Right cardiac atrium (tissue), 5 donors: ENCODE data around the gene HRC. TPM values are rescaled to one million over a fixed set of nuclear protein-coding genes. Genes with fewer than 3 reads are reported as not detected.
A peak's percentile ranks its signal among the peaks of the same experiment; 100 is the strongest.

Experiments used
- ATAC-seq, 2 donors: fragments of 200-7000 bp; cut with Tn5 transposase; one replicate each; pipeline versions ENCODE4 v1.8.0 to v1.9.1; 2020; ENCODE audit warnings: moderate library complexity in 2 of 2, mild to moderate bottlenecking in 1 of 2
- DNase-seq, 3 donors: peaks; one replicate each; pipeline ENCODE4 v3.0.0-alpha.2; 2020
- H3K27ac ChIP-seq: one replicate; pipeline ENCODE4 v1.5.1; 2013; ENCODE audit warnings: mild to moderate bottlenecking, low read length, control low read depth, moderate library complexity
- H3K27me3 ChIP-seq: one replicate; pipeline ENCODE4 v1.6.1; 2013; ENCODE audit not compliant: control insufficient read depth, insufficient read depth
- H3K4me1 ChIP-seq: one replicate; pipeline ENCODE4 v1.6.1; 2013; ENCODE audit warnings: low read length; ENCODE audit not compliant: control insufficient read depth, insufficient read depth
- H3K4me3 ChIP-seq: one replicate; pipeline ENCODE4 v1.5.1; 2013; ENCODE audit warnings: low read length, control low read depth
- H3K9me3 ChIP-seq: one replicate; pipeline ENCODE4 v1.6.1; 2013; ENCODE audit warnings: low read length; ENCODE audit not compliant: control insufficient read depth
- WGBS: extraction: QIAGEN DNeasy Blood & Tissue Kit; methylation state at CpG from one replicate; pipeline ENCODE4 v1.1.7; 2013; 5-methylcytosine and 5-hydroxymethylcytosine counted together
- intact Hi-C, 4 donors: fragments of 100-400 bp; cut with DNase I; formaldehyde crosslinking; loops; one replicate each; pipeline versions ENCODE4 v1.11.0 to v1.14.0; 2022 to 2023
- long read RNA-seq, 4 donors: library from polyadenylated mRNA; unstranded; transcript quantifications; one replicate each; pipeline ENCODE4 v2.0.0, GENCODE V29; 2020 to 2021
- polyA plus RNA-seq: library from polyadenylated mRNA; stranded (reverse); fragments of 200-250 nt; gene quantifications from one replicate; pipeline ENCODE4 v1.2.3, GENCODE V29; 2013
- total RNA-seq, 4 donors: library from RNA; stranded (reverse); fragmentation: NEBNext Ultra II Directional; extraction: Animal tissue kit (Norgen Biotek cat#: 25700); gene quantifications; one replicate each; pipeline ENCODE4 v1.2.1, GENCODE V29; 2021
- donor health status: healthy with polysubstance abuse.
- donor health status: DM: no; HTN: yes; CAD: no.
- donor health status: DM: no; HTN: no; CAD: no.
- donor health status: DM: no; HTN: yes; CAD: no; lungs with severe emphysema.
- donor health status: DM: yes; HTN: yes; CAD: no.

HRC gene, protein sequence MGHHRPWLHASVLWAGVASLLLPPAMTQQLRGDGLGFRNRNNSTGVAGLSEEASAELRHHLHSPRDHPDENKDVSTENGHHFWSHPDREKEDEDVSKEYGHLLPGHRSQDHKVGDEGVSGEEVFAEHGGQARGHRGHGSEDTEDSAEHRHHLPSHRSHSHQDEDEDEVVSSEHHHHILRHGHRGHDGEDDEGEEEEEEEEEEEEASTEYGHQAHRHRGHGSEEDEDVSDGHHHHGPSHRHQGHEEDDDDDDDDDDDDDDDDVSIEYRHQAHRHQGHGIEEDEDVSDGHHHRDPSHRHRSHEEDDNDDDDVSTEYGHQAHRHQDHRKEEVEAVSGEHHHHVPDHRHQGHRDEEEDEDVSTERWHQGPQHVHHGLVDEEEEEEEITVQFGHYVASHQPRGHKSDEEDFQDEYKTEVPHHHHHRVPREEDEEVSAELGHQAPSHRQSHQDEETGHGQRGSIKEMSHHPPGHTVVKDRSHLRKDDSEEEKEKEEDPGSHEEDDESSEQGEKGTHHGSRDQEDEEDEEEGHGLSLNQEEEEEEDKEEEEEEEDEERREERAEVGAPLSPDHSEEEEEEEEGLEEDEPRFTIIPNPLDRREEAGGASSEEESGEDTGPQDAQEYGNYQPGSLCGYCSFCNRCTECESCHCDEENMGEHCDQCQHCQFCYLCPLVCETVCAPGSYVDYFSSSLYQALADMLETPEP
- total RNA-seq (100 to 1,000 TPM; 505 to 682 (median 577) TPM), polyA plus RNA-seq (712 TPM)
- long read RNA-seq, donor 1, transcript HRC-201 (6 exons, 2,385 nt) = major isoform, 741 of 891 reads
- long read RNA-seq, donor 1, transcript HRC-204 (4 exons, 303 nt) = minor isoform, 8 of 891 reads
- long read RNA-seq, donor 1, partial matches to known transcripts = 2 of 891 reads
- long read RNA-seq, donor 1, other reads (novel, unspliced or antisense) = 140 of 891 reads
- long read RNA-seq, donor 2, transcript HRC-201 (6 exons, 2,385 nt) = major isoform, 558 of 607 reads
- long read RNA-seq, donor 2, partial matches to known transcripts = 0 of 607 reads
- long read RNA-seq, donor 2, other reads (novel, unspliced or antisense) = 45 of 607 reads
- long read RNA-seq, donor 3, transcript HRC-201 (6 exons, 2,385 nt) = major isoform, 610 of 1,714 reads
- long read RNA-seq, donor 3, partial matches to known transcripts = 2 of 1,714 reads
- long read RNA-seq, donor 3, other reads (novel, unspliced or antisense) = 1,099 of 1,714 reads
- long read RNA-seq, donor 4, transcript HRC-201 (6 exons, 2,385 nt) = major isoform, 526 of 571 reads
- long read RNA-seq, donor 4, partial matches to known transcripts = 0 of 571 reads
- long read RNA-seq, donor 4, other reads (novel, unspliced or antisense) = 42 of 571 reads

DNA sequence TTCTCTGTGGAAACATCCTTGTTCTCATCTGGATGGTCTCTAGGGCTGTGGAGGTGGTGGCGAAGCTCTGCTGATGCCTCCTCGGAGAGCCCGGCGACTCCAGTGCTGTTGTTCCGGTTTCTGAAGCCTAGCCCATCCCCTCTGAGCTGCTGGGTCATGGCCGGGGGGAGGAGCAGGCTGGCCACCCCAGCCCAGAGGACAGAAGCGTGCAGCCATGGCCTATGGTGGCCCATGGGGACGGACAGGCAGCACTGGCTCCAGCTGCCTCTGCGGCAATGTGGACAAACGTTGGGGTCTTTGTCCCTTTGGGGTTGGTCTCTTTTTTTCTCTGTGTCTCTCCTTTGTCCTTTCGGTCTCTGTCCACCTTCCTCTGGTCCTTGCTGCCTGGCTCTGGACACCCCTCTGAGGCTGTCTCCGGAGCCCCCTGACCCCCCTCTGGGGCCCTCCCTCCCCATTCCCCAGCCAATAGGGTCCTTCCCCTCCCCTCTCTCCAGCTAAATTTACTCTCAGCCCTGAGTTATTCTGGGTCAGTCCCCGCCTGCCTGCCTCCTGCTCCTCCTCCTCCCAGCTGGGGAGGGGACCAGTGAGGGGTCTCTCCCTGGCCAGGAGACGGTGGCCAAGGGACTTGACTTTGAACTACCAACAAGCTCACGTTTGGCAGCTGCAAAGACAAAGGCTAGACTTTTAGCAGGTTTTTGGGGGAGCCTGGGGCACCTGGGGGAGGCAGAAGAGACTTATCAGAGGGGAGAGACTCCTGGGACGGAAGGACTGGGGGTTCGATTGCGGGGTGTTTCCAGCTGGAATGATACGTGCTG, at the start of gene HRC:
Gene HRC (minus strand): TSS at position 392 of the 815 bp plus-strand sequence. CDS start 159 bp downstream, at position 233.
- Histone ChIP-seq H3K27me3 (no peaks in the 10 kb centered on the region), H3K27ac (peak within 1 kb of the TSS; percentile 94), H3K4me3 (peak within 1 kb of the TSS; percentile 27), H3K4me1 (peaks cover 6% of the 10 kb centered on the region), H3K9me3 (no peaks in the 10 kb centered on the region)
- intact Hi-C loops = loop anchor here in 1 of 4 donors (5.0 kb wide), 1 partner anchor 33 kb away; no protein-coding TSS in a partner anchor
- DNase-seq (peak; percentile 49 to 87 (median 84)), ATAC-seq (peak; percentile 43 to 57)
- WGBS = 30% methylated on average over 19 of the region's 19 CpGs

DNA sequence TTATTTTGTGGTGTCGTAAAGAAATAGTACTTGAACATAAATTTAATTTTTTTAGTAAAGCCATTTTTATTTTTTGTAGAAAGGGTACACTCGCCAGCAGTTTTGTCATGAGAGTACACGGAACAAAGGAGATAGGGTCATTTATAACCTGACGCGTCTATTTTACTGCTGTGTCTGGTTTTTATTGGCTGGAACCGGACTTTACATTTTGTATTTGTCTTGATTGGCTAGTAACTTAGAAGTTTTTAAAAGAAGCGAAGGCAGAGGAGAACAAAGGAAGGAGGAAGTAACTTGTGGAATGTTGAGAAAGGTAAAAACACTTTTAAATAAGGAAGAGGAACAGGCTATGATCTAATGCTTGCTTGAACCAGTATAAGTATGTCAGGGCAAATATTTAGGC, 45.8 kb upstream of the HRC start:
- DNase-seq (no peak), ATAC-seq (no peak)
- H3K9me3 ChIP-seq = no peaks in the 10 kb centered on the region
- H3K27ac ChIP-seq = no peak overlapping the region
- H3K4me1 ChIP-seq = no peaks in the 10 kb centered on the region
- 91% methylated on average over 7 of the region's 7 CpGs for WGBS
- H3K4me3 ChIP-seq = no peak overlapping the region
- no peaks in the 10 kb centered on the region for H3K27me3 ChIP-seq
- intact Hi-C loops = loop anchor here in 2 of 4 donors (5.0 kb wide), 1 partner anchor 104 kb away; no protein-coding TSS in a partner anchor

DNA sequence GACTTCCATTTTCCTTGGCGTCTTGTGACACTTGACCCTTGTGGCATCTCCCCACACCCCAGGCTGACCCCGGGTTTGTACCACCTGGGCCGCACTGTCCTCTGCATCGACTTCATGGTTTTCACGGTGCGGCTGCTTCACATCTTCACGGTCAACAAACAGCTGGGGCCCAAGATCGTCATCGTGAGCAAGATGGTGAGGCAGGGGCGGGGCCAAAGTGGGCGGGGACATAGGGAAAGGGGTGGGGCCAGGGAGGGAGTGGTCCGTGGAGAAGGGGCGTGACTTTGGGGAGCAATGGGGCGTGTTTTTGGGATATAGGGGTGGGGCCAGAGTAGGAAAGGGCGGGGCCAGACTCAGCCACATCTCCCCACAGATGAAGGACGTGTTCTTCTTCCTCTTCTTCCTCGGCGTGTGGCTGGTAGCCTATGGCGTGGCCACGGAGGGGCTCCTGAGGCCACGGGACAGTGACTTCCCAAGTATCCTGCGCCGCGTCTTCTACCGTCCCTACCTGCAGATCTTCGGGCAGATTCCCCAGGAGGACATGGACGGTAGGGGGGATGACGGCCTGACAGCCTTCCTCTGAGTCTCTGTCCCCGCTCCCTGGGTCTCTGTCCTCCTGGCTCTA, 45.2 kb upstream of the HRC start:
- intact Hi-C loops = loop anchor here in 2 of 4 donors (5.0 kb wide), 1 partner anchor 103 kb away; no protein-coding TSS in a partner anchor
- WGBS = 92% methylated on average over 29 of the region's 29 CpGs
- Histone ChIP-seq H3K27me3 (no peaks in the 10 kb centered on the region), H3K9me3 (no peaks in the 10 kb centered on the region), H3K4me3 (no peak overlapping the region), H3K4me1 (no peaks in the 10 kb centered on the region), H3K27ac (no peak overlapping the region)
- DNase-seq = peak in 1 of 3 donors; percentile 31
- peak; percentile 13 to 49 for ATAC-seq

DNA sequence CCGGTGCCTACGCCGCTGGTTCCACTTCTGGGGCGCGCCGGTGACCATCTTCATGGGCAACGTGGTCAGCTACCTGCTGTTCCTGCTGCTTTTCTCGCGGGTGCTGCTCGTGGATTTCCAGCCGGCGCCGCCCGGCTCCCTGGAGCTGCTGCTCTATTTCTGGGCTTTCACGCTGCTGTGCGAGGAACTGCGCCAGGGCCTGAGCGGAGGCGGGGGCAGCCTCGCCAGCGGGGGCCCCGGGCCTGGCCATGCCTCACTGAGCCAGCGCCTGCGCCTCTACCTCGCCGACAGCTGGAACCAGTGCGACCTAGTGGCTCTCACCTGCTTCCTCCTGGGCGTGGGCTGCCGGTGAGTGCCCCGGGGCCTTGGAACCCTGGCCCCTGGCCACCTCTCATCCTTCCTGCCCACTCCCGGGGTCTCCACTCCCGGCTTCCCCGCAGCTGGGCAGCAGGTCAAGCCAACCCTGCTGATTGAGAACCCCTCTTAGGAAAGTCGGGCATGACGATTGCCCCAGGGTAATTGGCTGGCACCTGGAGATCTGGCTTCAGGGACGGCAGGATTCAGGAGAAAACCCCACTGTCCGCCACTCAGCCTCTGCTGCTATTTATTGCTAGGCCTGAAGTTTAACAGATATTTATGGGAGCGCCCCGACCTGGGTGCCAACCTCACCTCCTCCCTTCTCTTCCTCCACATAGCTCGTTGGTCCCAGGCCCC, 41.5 kb upstream of the HRC start:
- intact Hi-C loops = loop anchor here in 1 of 4 donors (10.0 kb wide), 1 partner anchor 92 kb away; no protein-coding TSS in a partner anchor
- DNase-seq = peak; percentile 33 to 85 (median 74)
- H3K27me3 ChIP-seq = no peaks in the 10 kb centered on the region
- ATAC-seq = peak; percentile 77 to 80
- no peaks in the 10 kb centered on the region for H3K9me3 ChIP-seq
- no peak overlapping the region for H3K4me3 ChIP-seq
- WGBS = 56% methylated on average over 40 of the region's 40 CpGs
- H3K4me1 ChIP-seq = no peaks in the 10 kb centered on the region
- H3K27ac ChIP-seq = peak overlapping the region; percentile 50

DNA sequence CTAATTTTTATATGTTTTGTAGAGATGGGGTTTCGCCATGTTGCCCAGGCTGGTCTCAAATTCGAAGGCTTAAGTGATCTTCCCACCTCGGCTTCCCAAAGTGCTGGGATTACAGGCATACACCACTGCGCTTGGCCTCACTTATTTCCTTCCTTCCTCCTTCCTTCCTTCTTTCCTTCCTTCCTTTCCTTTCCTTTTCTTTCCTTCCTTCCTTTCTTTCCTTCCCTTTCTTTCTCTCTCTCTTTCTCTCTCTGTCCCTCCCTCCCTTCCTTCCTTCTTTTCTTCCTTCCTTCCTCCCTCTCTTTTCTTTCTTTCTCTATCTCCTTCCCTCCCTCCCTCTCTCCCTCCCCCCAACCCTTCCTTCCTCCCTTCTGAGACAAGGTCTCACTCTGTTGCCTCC, 39.2 kb upstream of the HRC start:
- Histone ChIP-seq H3K27ac (no peak overlapping the region), H3K9me3 (no peaks in the 10 kb centered on the region), H3K4me1 (no peaks in the 10 kb centered on the region), H3K4me3 (no peak overlapping the region), H3K27me3 (no peaks in the 10 kb centered on the region)
- ATAC-seq (no peak), DNase-seq (no peak)
- intact Hi-C loops = loop anchor here in 1 of 4 donors (10.0 kb wide), 1 partner anchor 90 kb away; no protein-coding TSS in a partner anchor
- WGBS = 83% methylated on average over 4 of the region's 4 CpGs

DNA sequence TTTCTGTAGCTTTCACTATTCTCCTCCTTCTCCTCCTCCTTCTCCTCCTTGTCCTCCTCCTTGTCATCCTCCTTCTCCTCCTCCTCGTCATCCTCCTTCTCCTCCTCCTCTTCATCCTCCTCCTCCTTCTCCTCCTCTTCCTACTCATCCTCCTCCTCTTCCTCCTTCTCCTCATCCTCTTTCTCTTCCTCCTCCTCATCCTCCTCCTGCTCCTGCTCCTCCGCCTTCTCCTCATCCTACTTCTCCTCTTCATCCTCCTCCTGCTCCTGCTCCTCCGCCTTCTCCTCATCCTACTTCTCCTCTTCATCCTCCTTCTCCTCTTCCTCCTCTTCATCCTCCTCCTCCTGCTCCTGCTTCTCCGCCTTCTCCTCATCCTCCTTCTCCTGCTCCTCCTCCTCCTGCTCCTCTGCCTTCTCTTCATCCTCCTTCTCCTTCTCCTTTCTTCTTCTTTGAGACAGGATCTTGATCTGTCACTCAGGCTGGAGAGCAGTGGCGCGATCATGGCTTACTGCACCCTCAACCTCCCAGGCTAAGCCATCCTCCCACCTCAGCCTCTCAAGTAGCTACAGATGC, 38.7 kb upstream of the HRC start:
- Histone ChIP-seq H3K9me3 (no peaks in the 10 kb centered on the region), H3K4me1 (no peaks in the 10 kb centered on the region), H3K27me3 (no peaks in the 10 kb centered on the region), H3K27ac (no peak overlapping the region), H3K4me3 (no peak overlapping the region)
- 92% methylated on average over 6 of the region's 6 CpGs for WGBS
- DNase-seq (no peak), ATAC-seq (no peak)
- intact Hi-C loops = loop anchor here in 1 of 4 donors (10.0 kb wide), 1 partner anchor 89 kb away; no protein-coding TSS in a partner anchor

DNA sequence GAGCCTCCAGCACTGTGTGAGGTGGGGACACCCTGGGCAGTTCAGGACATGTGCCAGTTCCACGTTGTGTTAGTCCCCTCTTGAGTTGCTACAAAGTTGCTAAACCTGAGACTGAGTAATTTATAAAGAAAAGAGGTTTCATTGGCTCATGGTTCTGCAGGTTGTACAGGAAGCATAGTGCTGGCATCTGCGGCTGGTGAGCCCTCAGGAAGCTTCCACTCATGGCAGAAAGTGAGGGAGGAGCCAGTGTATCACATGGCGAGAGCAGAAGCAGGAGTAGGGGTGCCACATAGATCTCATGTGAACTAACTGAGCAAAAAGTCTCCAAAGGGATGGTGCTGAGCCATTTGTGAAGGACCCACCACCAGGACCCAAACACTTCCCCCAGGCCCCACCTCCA, 35.6 kb upstream of the HRC start:
- Histone ChIP-seq H3K4me1 (no peaks in the 10 kb centered on the region), H3K27ac (no peak overlapping the region), H3K27me3 (no peaks in the 10 kb centered on the region), H3K9me3 (no peaks in the 10 kb centered on the region), H3K4me3 (no peak overlapping the region)
- DNase-seq (no peak), ATAC-seq (no peak)
- intact Hi-C loops = loop anchor here in 1 of 4 donors (10.0 kb wide), 1 partner anchor 86 kb away; no protein-coding TSS in a partner anchor
- 99% methylated on average over 3 of the region's 3 CpGs for WGBS

DNA sequence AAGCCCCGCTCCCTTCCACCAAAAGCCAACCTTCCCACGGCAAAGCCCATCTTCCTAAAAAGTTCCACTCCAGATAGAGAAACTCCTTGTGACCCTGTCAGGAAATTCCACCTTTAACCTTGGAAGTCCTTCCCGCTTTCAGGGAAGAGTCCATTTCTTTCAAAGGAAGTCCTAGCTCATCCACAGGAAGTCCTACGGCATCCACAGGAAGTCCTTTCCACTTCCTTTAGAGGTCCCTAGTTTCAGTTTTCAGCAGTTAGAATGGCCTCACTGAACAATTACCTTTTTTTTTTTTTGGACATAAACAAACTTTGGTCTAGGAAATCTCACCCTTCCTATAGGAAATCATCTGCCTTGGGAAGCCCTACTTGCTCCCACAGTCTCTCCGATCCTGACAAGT, 34.1 kb upstream of the HRC start:
- ATAC-seq (no peak), DNase-seq (no peak)
- WGBS = 71% methylated on average over 5 of the region's 5 CpGs
- Histone ChIP-seq H3K27me3 (no peaks in the 10 kb centered on the region), H3K4me1 (no peaks in the 10 kb centered on the region), H3K9me3 (no peaks in the 10 kb centered on the region), H3K4me3 (no peak overlapping the region), H3K27ac (no peak overlapping the region)
- intact Hi-C loops = no loop called here
